K562 (cell line): Measurements from ENCODE around the gene VPS9D1. TPM values are rescaled to one million over a fixed set of nuclear protein-coding genes. Genes with fewer than 3 reads are reported as not detected.
"Not testable (repeated sequence)": the region's sequence is repeated elsewhere in the genome, so short reads cannot be mapped to it uniquely, and the experiment has no call there.

Source experiments
- ATAC-seq: fragments of 200-7000 bp; cut with Tn5 transposase; 3 replicates; pipeline ENCODE4 v1.9.1; 2020; ENCODE audit warnings: moderate library complexity
- BruUV-seq: library from RNA; stranded (reverse); fragments of 400-500 nt; replicated peaks from 2 replicates; lab custom pipeline; 2021; lab: Mats Ljungman, UMichigan
- CTCF ChIA-PET: fragments of 300-600 bp; formaldehyde crosslinking; extraction: SDS; loops from one replicate; lab custom pipeline; 2021; ENCODE audit warnings: low intra/inter-chr PET ratio; lab: Yijun Ruan, JAX
- POLR2A ChIA-PET: fragments of 300-600, 350-650 bp; sonication (Branson Sonifier 250); formaldehyde crosslinking; extraction: SDS; loops from one replicate; lab custom pipeline; 2021; ENCODE audit warnings: antibody characterized with exemption, inconsistent platforms; lab: Yijun Ruan, JAX
- DNase-seq, 4 experiments: peaks; one replicate each; pipeline versions ENCODE4 v3.0.0 to v3.0.0-alpha.2; 2011 to 2018; ENCODE audit warnings: low spot score in 3 of 4, mixed read lengths in 3 of 4; ENCODE audit errors: extremely low read depth in 1 of 4
- FAIRE-seq: peaks from 2 replicates; lab custom pipeline; 2011; peaks lifted over from hg19 to GRCh38; lab: Jason Lieb, UNC
- H2AFZ ChIP-seq: 2 replicates; pipeline ENCODE4 v1.6.0; 2011; ENCODE audit warnings: low read depth, low read length, control low read depth, inconsistent platforms
- H3K27ac ChIP-seq: fragments of 200-600 bp; 3 replicates; pipeline ENCODE4 v1.8.0; 2011; ENCODE audit warnings: low read depth, mild to moderate bottlenecking, control low read depth, inconsistent platforms, low read length, moderate library complexity, mixed read lengths; ENCODE audit errors: extremely low read depth
- H3K27me3 ChIP-seq, 2 experiments: fragments of 300-600 bp in 1 of 2; 2 replicates in 1 of 2; 3 replicates in 1 of 2; pipeline versions ENCODE4 v1.6.0 to v1.8.0; 2011; ENCODE audit warnings: inconsistent platforms in 2 of 2, low read length in 2 of 2, mild to moderate bottlenecking in 1 of 2, mixed read lengths in 1 of 2, moderate library complexity in 1 of 2; ENCODE audit not compliant: control insufficient read depth in 2 of 2, insufficient read depth in 2 of 2
- H3K36me3 ChIP-seq: fragments of 300-600 bp; 3 replicates; pipeline ENCODE4 v1.8.0; 2011; ENCODE audit warnings: mild to moderate bottlenecking, low read length, inconsistent platforms; ENCODE audit not compliant: control insufficient read depth, insufficient read depth
- H3K4me1 ChIP-seq, 2 experiments: fragments of 200-600 bp in 1 of 2; replicated peaks in 1 of 2; 2 replicates in 1 of 2; 3 replicates in 1 of 2; pipeline versions ENCODE4 v1.5.1 to v1.8.0; 2011; ENCODE audit warnings: inconsistent platforms in 2 of 2, low read length in 2 of 2, mild to moderate bottlenecking in 1 of 2, mixed read lengths in 1 of 2, moderate library complexity in 1 of 2; ENCODE audit not compliant: control insufficient read depth in 2 of 2, insufficient read depth in 2 of 2
- H3K4me2 ChIP-seq: 2 replicates; pipeline ENCODE4 v1.6.1; 2011; ENCODE audit warnings: low read length, control low read depth, inconsistent platforms, mixed read lengths; ENCODE audit not compliant: insufficient read depth
- H3K4me3 ChIP-seq: fragments of 200-600 bp; sonication (generic), shearing (Covaris generic); 2 replicates; pipeline ENCODE4 v1.5.1; 2016; ENCODE audit warnings: control low read depth, inconsistent platforms
- H3K79me2 ChIP-seq: fragments of 200-600 bp; 3 replicates; pipeline ENCODE4 v1.8.0; 2011; ENCODE audit warnings: low read length, inconsistent platforms; ENCODE audit not compliant: control insufficient read depth, insufficient read depth
- H3K9ac ChIP-seq, 2 experiments: 2 replicates each; pipeline versions ENCODE4 v1.6.0 to v1.6.1; 2011; ENCODE audit warnings: low read depth in 2 of 2, low read length in 2 of 2, control low read depth in 1 of 2, inconsistent platforms in 1 of 2, mild to moderate bottlenecking in 1 of 2, mixed read lengths in 1 of 2; ENCODE audit not compliant: insufficient read depth in 1 of 2
- H3K9me1 ChIP-seq: one replicate; pipeline ENCODE4 v1.6.0; 2011; ENCODE audit warnings: inconsistent platforms, mild to moderate bottlenecking, low read length, moderate library complexity; ENCODE audit not compliant: control insufficient read depth, insufficient read depth
- H3K9me3 ChIP-seq: replicated peaks from 2 replicates; pipeline ENCODE4 v1.5.1; 2011; ENCODE audit warnings: low read depth, low read length, inconsistent platforms; ENCODE audit not compliant: control insufficient read depth, insufficient read depth
- H4K20me1 ChIP-seq: replicated peaks from 2 replicates; pipeline ENCODE4 v1.6.1; 2011; ENCODE audit warnings: low read length, inconsistent platforms, mixed read lengths; ENCODE audit not compliant: control insufficient read depth, insufficient read depth
- CBX5 ChIP-seq: IDR thresholded peaks from 2 replicates; pipeline ENCODE4 v1.6.1; 2014; ENCODE audit warnings: low read depth, borderline replicate concordance
- RAD21 ChIP-seq, 2 experiments: fragments of 250-450 bp in 1 of 2; fragments of 450-650 bp in 1 of 2; sonication (Bioruptor Pico) in 1 of 2; formaldehyde crosslinking in 1 of 2; IDR thresholded peaks in 1 of 2; conservative IDR thresholded peaks in 1 of 2; 2 replicates each; pipeline versions ENCODE4 v1.4.0 to v1.8.0; 2020 to 2022; ENCODE audit warnings: mild to moderate bottlenecking in 2 of 2, moderate library complexity in 1 of 2
- SMC3 ChIP-seq: conservative IDR thresholded peaks from 2 replicates; pipeline ENCODE4 v1.6.1; 2011; ENCODE audit warnings: low read depth, low read length, improper control_type of control experiment; ENCODE audit not compliant: insufficient read depth
- STAG1 ChIP-seq: sonication (generic); formaldehyde crosslinking; IDR thresholded peaks from 2 replicates; pipeline ENCODE4 v1.5.0; 2020; ENCODE audit warnings: missing genetic modification reagents, borderline replicate concordance
- WGBS: fragments of 100-300 bp; shearing (Covaris generic); methylation state at CpG from one replicate; pipeline ENCODE4 v1.1.6; 2016; ENCODE audit warnings: low coverage, mixed read lengths; ENCODE audit not compliant: insufficient coverage; ENCODE audit errors: missing lambda C conversion rate; 5-methylcytosine and 5-hydroxymethylcytosine counted together
- in situ Hi-C: fragments of 300-500 bp; cut with MboI; formaldehyde crosslinking; loops from 4 replicates; pipeline ENCODE4 v1.15.0; 2018; ENCODE audit warnings: inconsistent platforms, mixed read lengths
- intact Hi-C: fragments of 100-400 bp; cut with micrococcal nuclease; formaldehyde crosslinking; loops from 2 replicates; pipeline ENCODE4 v1.14.2; 2022
- polyA plus RNA-seq, 8 experiments: library from polyadenylated mRNA; depleted of rRNA in 4 of 8; stranded (reverse) in 5 of 8; unstranded in 3 of 8; fragments of >200 nt; fragmentation: Nextera tagmentation in 2 of 8; fragmentation: Illumina TruSeq in 1 of 8; extraction: Ambion mirVana in 2 of 8; extraction: Trizol in 1 of 8; gene quantifications; 2 replicates each; pipeline versions ENCODE4 v1.2.1 to v1.2.3, GENCODE V29; 2011 to 2014; ENCODE audit warnings: inconsistent platforms in 1 of 8, missing spikeins in 1 of 8
- total RNA-seq, 7 experiments: library from RNA; depleted of rRNA in 6 of 7; stranded (reverse); fragments of >200 nt in 6 of 7; fragmentation: Illumina TruSeq in 2 of 7; extraction: Trizol in 2 of 7; gene quantifications; 2 replicates each; pipeline versions ENCODE4 v1.2.1 to v1.2.3, GENCODE V29; 2011 to 2021; ENCODE audit warnings: low replicate concordance in 1 of 7
- TF ChIP-seq, protein P1 (sequence below): sonication (generic); formaldehyde crosslinking; IDR thresholded peaks from 2 replicates; pipeline ENCODE4 v1.8.1; 2023; ENCODE audit warnings: mild to moderate bottlenecking, missing genetic modification reagents
- TF ChIP-seq, protein P2 (sequence below), 3 experiments: IDR thresholded peaks in 2 of 3; conservative IDR thresholded peaks in 1 of 3; 2 replicates each; pipeline ENCODE4 v1.5.1; 2011 to 2012; ENCODE audit warnings: low read length in 3 of 3, mild to moderate bottlenecking in 3 of 3, control low read depth in 2 of 3, improper control_type of control experiment in 1 of 3, inconsistent platforms in 1 of 3, low read depth in 1 of 3, mixed read lengths in 1 of 3, moderate library complexity in 1 of 3; ENCODE audit not compliant: insufficient read depth in 2 of 3

VPS9D1 gene
- total and polyA plus RNA-seq, 9 of the 15 experiments (the other 6 are each of a cell fraction or from before 2014, with no cell fraction given): 0.33 to 3.1 (median 1.1) TPM

DNA sequence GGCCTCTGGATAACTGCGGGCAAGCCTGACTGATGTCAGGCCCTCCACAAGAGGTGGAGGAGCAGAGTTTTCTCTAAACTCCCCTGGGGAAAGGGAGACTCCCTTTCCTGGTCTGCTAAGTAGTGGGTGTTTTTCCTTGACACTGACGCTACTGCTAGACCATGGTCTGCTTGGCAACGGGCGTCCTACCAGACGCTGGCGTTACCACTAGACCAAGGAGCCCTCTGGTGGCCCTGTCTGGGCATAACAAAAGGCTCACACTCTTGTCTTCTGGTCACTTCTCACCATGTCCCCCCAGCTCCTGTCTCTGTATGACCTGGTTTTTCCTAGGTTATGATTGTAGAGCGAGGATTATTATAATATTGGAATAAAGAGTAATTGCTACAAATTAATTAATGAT lies 53.7 kb downstream of the VPS9D1 start:
- H3K4me1 ChIP-seq: peaks cover 3 to 19% of the 10 kb centered on the region in 2 experiments; a peak in 3 of 5 replicates
- ATAC-seq (peak; percentile 46; the same call in 1 of the 3 replicates), FAIRE-seq (peak; percentile 75), DNase-seq (peak in 1 of 4 experiments; percentile 68)
- POLR2A ChIA-PET, H2AFZ ChIP-seq, H3K9ac ChIP-seq, H3K4me3 ChIP-seq, H3K9me3 ChIP-seq, H3K27me3 ChIP-seq, H3K4me2 ChIP-seq, H3K9me1 ChIP-seq, in situ Hi-C loops, H3K79me2 ChIP-seq, BruUV-seq, H3K27ac ChIP-seq, H4K20me1 ChIP-seq: not testable (repeated sequence)
- CTCF ChIA-PET: interaction anchor here (1.2 kb wide), 1 partner anchor 92 kb away, joined by 4 read pairs; no protein-coding TSS in a partner anchor
- peaks cover 19% of the 10 kb centered on the region; the same call in 2 of the 3 replicates for H3K36me3 ChIP-seq
- WGBS: 7% methylated on average over 6 of the region's 7 CpGs
- intact Hi-C loops: loop anchor here (2.0 kb wide), 1 partner anchor 92 kb away; the partner anchor contains the start of gene CPNE7
- TF ChIP-seq, protein P1, sequence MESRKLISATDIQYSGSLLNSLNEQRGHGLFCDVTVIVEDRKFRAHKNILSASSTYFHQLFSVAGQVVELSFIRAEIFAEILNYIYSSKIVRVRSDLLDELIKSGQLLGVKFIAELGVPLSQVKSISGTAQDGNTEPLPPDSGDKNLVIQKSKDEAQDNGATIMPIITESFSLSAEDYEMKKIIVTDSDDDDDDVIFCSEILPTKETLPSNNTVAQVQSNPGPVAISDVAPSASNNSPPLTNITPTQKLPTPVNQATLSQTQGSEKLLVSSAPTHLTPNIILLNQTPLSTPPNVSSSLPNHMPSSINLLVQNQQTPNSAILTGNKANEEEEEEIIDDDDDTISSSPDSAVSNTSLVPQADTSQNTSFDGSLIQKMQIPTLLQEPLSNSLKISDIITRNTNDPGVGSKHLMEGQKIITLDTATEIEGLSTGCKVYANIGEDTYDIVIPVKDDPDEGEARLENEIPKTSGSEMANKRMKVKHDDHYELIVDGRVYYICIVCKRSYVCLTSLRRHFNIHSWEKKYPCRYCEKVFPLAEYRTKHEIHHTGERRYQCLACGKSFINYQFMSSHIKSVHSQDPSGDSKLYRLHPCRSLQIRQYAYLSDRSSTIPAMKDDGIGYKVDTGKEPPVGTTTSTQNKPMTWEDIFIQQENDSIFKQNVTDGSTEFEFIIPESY (CRISPR knock-in tag): peak; percentile 60
- TF ChIP-seq SMC3: peak; percentile 27
- TF ChIP-seq, protein P2, sequence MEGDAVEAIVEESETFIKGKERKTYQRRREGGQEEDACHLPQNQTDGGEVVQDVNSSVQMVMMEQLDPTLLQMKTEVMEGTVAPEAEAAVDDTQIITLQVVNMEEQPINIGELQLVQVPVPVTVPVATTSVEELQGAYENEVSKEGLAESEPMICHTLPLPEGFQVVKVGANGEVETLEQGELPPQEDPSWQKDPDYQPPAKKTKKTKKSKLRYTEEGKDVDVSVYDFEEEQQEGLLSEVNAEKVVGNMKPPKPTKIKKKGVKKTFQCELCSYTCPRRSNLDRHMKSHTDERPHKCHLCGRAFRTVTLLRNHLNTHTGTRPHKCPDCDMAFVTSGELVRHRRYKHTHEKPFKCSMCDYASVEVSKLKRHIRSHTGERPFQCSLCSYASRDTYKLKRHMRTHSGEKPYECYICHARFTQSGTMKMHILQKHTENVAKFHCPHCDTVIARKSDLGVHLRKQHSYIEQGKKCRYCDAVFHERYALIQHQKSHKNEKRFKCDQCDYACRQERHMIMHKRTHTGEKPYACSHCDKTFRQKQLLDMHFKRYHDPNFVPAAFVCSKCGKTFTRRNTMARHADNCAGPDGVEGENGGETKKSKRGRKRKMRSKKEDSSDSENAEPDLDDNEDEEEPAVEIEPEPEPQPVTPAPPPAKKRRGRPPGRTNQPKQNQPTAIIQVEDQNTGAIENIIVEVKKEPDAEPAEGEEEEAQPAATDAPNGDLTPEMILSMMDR (IDR thresholded peaks at IDR 0.05 in 2 of 3, conservative IDR thresholded peaks at IDR 0.05 in 1 of 3; ENCODE audit: insufficient read depth in 2 of 3, low read depth in 1 of 3, low read length in 3 of 3): peak; percentile 54 to 65 (median 58)
- 0 out of 2 replicates have a peak, but pooled peaks have one; percentile 62 for TF ChIP-seq CBX5
- TF ChIP-seq STAG1 (CRISPR knock-in tag): peak; percentile 27; the same call in 1 of the 2 replicates
- TF ChIP-seq RAD21 (CRISPR knock-in tag; conservative IDR thresholded peaks at IDR 0.05 in 1 of 2, IDR thresholded peaks at IDR 0.05 in 1 of 2): 0 out of 4 replicates have a peak, but pooled peaks of 1 of the 2 experiments have one; percentile 16
